HepG2 (cell line): ENCODE results near the gene FOXA3. TPM values are rescaled to one million over a fixed set of nuclear protein-coding genes. Genes with fewer than 3 reads are reported as not detected.

Experiments used
- EEA1 ChIP-seq: sonication (generic); formaldehyde crosslinking; IDR thresholded peaks from 2 replicates; pipeline ENCODE4 v1.5.1; 2020; ENCODE audit warnings: mild to moderate bottlenecking, missing genetic modification reagents, borderline replicate concordance
- ERF ChIP-seq: IDR thresholded peaks from 2 replicates; pipeline ENCODE4 v1.6.1; 2018; ENCODE audit warnings: missing biosample characterization, missing genetic modification reagents
- FOXJ3 ChIP-seq: sonication (generic); formaldehyde crosslinking; IDR thresholded peaks from 2 replicates; pipeline ENCODE4 v1.4.0; 2020; ENCODE audit warnings: missing genetic modification reagents, mild to moderate bottlenecking, borderline replicate concordance
- GABPB1 ChIP-seq: IDR thresholded peaks from 2 replicates; pipeline ENCODE4 v1.6.1; 2016; ENCODE audit warnings: mild to moderate bottlenecking, missing genetic modification reagents, moderate library complexity, missing compliant biosample characterization
- KDM2A ChIP-seq: sonication (generic); formaldehyde crosslinking; IDR thresholded peaks from 2 replicates; pipeline ENCODE4 v1.4.0; 2020; ENCODE audit warnings: low read depth, missing genetic modification reagents, borderline replicate concordance
- KMT2A ChIP-seq: sonication (generic); formaldehyde crosslinking; IDR thresholded peaks from 2 replicates; pipeline ENCODE4 v1.4.0; 2020; ENCODE audit warnings: missing genetic modification reagents
- NFIB ChIP-seq: sonication (generic); formaldehyde crosslinking; IDR thresholded peaks from 2 replicates; pipeline ENCODE4 v1.9.0; 2021; ENCODE audit warnings: missing genetic modification reagents, mild to moderate bottlenecking, borderline replicate concordance
- NFKB2 ChIP-seq: sonication (generic); formaldehyde crosslinking; IDR thresholded peaks from 2 replicates; pipeline ENCODE4 v1.4.0; 2020; ENCODE audit warnings: missing genetic modification reagents, borderline replicate concordance
- NRL ChIP-seq: sonication (generic); formaldehyde crosslinking; IDR thresholded peaks from 2 replicates; pipeline ENCODE4 v1.5.0; 2020; ENCODE audit warnings: missing genetic modification reagents, mild to moderate bottlenecking, moderate library complexity, borderline replicate concordance
- STAG1 ChIP-seq: sonication (generic); formaldehyde crosslinking; IDR thresholded peaks from 2 replicates; pipeline ENCODE4 v1.4.0; 2020; ENCODE audit warnings: missing genetic modification reagents
- THAP11 ChIP-seq: IDR thresholded peaks from 2 replicates; pipeline ENCODE4 v1.6.1; 2016; ENCODE audit warnings: missing biosample characterization, missing genetic modification reagents
- TSC22D2 ChIP-seq: sonication (generic); formaldehyde crosslinking; IDR thresholded peaks from 2 replicates; pipeline ENCODE4 v1.5.1; 2020; ENCODE audit warnings: missing genetic modification reagents, mild to moderate bottlenecking, borderline replicate concordance
- U2AF1 ChIP-seq: fragments of 200-400 bp; formaldehyde crosslinking; optimal IDR thresholded peaks from 2 replicates; pipeline ENCODE3; 2017; ENCODE audit warnings: mild to moderate bottlenecking, low read depth, low read length
- ZBTB7B ChIP-seq: sonication (generic); formaldehyde crosslinking; IDR thresholded peaks from 2 replicates; pipeline ENCODE4 v1.4.0; 2020; ENCODE audit warnings: missing genetic modification reagents
- ZNF224 ChIP-seq: sonication (generic); formaldehyde crosslinking; IDR thresholded peaks from 2 replicates; pipeline ENCODE4 v1.5.0; 2020; ENCODE audit warnings: mild to moderate bottlenecking, missing genetic modification reagents
- ZNF232 ChIP-seq: sonication (generic); formaldehyde crosslinking; IDR thresholded peaks from 2 replicates; pipeline ENCODE4 v1.4.0; 2020; ENCODE audit warnings: missing genetic modification reagents, borderline replicate concordance
- ZNF530 ChIP-seq: sonication (generic); formaldehyde crosslinking; IDR thresholded peaks from 2 replicates; pipeline ENCODE4 v1.5.0; 2020; ENCODE audit warnings: low read depth, mild to moderate bottlenecking, missing genetic modification reagents
- polyA plus RNA-seq, 8 experiments: library from polyadenylated mRNA; depleted of rRNA in 3 of 8; stranded (reverse) in 7 of 8; unstranded in 1 of 8; fragments of >200 nt; fragmentation: Illumina TruSeq in 4 of 8; extraction: Trizol in 4 of 8; gene quantifications; 2 replicates each; pipeline versions ENCODE4 v1.2.1 to v1.2.3, GENCODE V29; 2011 to 2016; ENCODE audit warnings: low read depth in 4 of 8, missing spikeins in 1 of 8, mixed read lengths in 1 of 8; ENCODE audit not compliant: insufficient read depth in 1 of 8
- total RNA-seq, 5 experiments: library from RNA; depleted of rRNA; stranded (reverse); fragments of >200 nt; fragmentation: Illumina TruSeq; extraction: Trizol; gene quantifications; 2 replicates each; pipeline ENCODE4 v1.2.3, GENCODE V29; 2016; ENCODE audit warnings: low read depth in 1 of 5
- TF ChIP-seq, protein P1 (sequence below): sonication (generic); formaldehyde crosslinking; IDR thresholded peaks from 2 replicates; pipeline ENCODE4 v1.4.0; 2020; ENCODE audit warnings: missing genetic modification reagents, mild to moderate bottlenecking, borderline replicate concordance
- TF ChIP-seq, protein P2 (sequence below): sonication (generic); formaldehyde crosslinking; IDR thresholded peaks from 2 replicates; pipeline ENCODE4 v1.8.0; 2022; ENCODE audit warnings: missing genetic modification reagents, mild to moderate bottlenecking, borderline replicate concordance
- TF ChIP-seq, protein P3 (sequence below): IDR thresholded peaks from 2 replicates; pipeline ENCODE4 v1.6.1; 2012; ENCODE audit warnings: inconsistent platforms
- TF ChIP-seq, protein P4 (sequence below), 2 experiments: sonication (generic) in 1 of 2; formaldehyde crosslinking in 1 of 2; IDR thresholded peaks; 2 replicates each; pipeline versions ENCODE4 v1.5.1 to v1.6.1; 2011 to 2020; ENCODE audit warnings: borderline replicate concordance in 1 of 2, low read depth in 1 of 2, low read length in 1 of 2, mild to moderate bottlenecking in 1 of 2, missing genetic modification reagents in 1 of 2, moderate library complexity in 1 of 2

The FOXA3 gene
- total and polyA plus RNA-seq, 2 of the 13 experiments (the other 11 are each of a cell fraction or from before 2014, with no cell fraction given) = 29.8 to 47.6 TPM

DNA sequence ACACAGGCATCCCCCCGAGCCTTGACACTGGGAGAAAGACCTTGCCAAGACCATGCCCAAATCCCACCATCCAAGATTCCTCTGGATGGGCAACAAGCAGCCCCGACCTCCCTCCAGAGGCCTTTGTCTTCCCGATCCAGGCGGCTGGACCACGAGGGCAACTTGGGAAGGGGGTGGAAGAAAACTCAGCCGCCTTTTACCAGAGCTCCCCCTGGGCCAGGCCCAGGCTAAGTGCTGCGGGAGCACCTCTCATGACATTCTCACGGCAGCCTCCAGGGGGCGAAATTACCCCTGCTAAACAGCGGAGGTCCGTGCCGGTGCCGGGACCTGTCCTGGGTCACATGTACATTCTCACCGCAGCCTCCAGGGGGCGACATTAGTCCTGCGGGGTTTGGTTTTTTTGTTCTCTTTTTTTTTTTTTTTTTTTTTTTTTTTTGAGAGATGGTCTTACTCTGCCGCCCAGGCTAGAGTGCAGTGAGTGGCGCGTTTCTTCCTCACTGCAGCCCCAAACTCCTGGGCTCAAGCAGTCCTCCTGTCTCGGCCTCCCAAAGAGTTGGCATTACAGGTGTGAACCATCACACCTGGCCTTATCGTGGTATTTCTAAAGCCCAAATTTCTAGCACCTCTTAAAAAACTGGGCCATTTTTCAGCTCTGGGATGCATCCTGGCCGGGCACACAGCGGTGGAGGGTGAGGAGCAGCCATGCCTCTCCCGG, 47.0 kb upstream of the FOXA3 start (continued):
- TF ChIP-seq, protein P1, sequence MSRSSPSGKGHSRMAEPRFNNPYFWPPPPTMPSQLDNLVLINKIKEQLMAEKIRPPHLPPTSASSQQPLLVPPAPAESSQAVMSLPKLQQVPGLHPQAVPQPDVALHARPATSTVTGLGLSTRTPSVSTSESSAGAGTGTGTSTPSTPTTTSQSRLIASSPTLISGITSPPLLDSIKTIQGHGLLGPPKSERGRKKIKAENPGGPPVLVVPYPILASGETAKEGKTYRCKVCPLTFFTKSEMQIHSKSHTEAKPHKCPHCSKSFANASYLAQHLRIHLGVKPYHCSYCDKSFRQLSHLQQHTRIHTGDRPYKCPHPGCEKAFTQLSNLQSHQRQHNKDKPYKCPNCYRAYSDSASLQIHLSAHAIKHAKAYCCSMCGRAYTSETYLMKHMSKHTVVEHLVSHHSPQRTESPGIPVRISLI (CRISPR knock-in tag) = peak; percentile 96
- TF ChIP-seq, protein P2, sequence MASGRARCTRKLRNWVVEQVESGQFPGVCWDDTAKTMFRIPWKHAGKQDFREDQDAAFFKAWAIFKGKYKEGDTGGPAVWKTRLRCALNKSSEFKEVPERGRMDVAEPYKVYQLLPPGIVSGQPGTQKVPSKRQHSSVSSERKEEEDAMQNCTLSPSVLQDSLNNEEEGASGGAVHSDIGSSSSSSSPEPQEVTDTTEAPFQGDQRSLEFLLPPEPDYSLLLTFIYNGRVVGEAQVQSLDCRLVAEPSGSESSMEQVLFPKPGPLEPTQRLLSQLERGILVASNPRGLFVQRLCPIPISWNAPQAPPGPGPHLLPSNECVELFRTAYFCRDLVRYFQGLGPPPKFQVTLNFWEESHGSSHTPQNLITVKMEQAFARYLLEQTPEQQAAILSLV = peak; percentile 43; the same call in 1 of the 2 replicates
- TF ChIP-seq STAG1 (CRISPR knock-in tag) (peak; percentile 88), FOXJ3 (CRISPR knock-in tag) (no peak), KMT2A (CRISPR knock-in tag) (peak; percentile 57; the same call in 1 of the 2 replicates), NFIB (no peak), KDM2A (peak; percentile 79), NRL (peak; percentile 31; the same call in 1 of the 2 replicates), NFKB2 (CRISPR knock-in tag) (peak; percentile 51; the same call in 1 of the 2 replicates), ZNF530 (CRISPR knock-in tag) (no peak), U2AF1 (peak; percentile 47), ZNF224 (0 out of 2 replicates have a peak, but pooled peaks have one; percentile 63), TSC22D2 (CRISPR knock-in tag) (peak; percentile 64; the same call in 1 of the 2 replicates), ERF (CRISPR knock-in tag) (peak; percentile 80; the same call in 1 of the 2 replicates), THAP11 (peak; percentile 81), EEA1 (no peak), ZBTB7B (CRISPR knock-in tag) (0 out of 2 replicates have a peak, but pooled peaks have one; percentile 34), GABPB1 (CRISPR knock-in tag) (no peak), ZNF232 (CRISPR knock-in tag) (no peak)
- TF ChIP-seq, protein P3, sequence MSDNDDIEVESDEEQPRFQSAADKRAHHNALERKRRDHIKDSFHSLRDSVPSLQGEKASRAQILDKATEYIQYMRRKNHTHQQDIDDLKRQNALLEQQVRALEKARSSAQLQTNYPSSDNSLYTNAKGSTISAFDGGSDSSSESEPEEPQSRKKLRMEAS = peak; percentile 59; the same call in 1 of the 2 replicates
- TF ChIP-seq, protein P4, sequence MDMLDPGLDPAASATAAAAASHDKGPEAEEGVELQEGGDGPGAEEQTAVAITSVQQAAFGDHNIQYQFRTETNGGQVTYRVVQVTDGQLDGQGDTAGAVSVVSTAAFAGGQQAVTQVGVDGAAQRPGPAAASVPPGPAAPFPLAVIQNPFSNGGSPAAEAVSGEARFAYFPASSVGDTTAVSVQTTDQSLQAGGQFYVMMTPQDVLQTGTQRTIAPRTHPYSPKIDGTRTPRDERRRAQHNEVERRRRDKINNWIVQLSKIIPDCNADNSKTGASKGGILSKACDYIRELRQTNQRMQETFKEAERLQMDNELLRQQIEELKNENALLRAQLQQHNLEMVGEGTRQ (IDR thresholded peaks at IDR 0.05; ENCODE audit: low read depth, low read length) = no peak
- TF ChIP-seq, protein P4 (CRISPR knock-in tag; IDR thresholded peaks at IDR 0.05; ENCODE audit: borderline replicate concordance) = 0 out of 2 replicates have a peak, but pooled peaks have one; percentile 71
